Hepatocyte (in vitro differentiated cells): Measurements from ENCODE around the gene CNTNAP2.

Experiments
- EZH2 ChIP-seq: fragments of 200-600 bp; sonication (generic); IDR thresholded peaks from 2 replicates; pipeline ENCODE4 v1.6.1; 2016; ENCODE audit warnings: antibody characterized with exemption, mild to moderate bottlenecking, borderline replicate concordance
- TF ChIP-seq, protein P1 (sequence below): fragments of 200-600 bp; sonication (generic); IDR thresholded peaks from 2 replicates; pipeline ENCODE4 v1.5.1; 2016; ENCODE audit warnings: antibody characterized with exemption, mild to moderate bottlenecking; ENCODE audit not compliant: poor library complexity

DNA sequence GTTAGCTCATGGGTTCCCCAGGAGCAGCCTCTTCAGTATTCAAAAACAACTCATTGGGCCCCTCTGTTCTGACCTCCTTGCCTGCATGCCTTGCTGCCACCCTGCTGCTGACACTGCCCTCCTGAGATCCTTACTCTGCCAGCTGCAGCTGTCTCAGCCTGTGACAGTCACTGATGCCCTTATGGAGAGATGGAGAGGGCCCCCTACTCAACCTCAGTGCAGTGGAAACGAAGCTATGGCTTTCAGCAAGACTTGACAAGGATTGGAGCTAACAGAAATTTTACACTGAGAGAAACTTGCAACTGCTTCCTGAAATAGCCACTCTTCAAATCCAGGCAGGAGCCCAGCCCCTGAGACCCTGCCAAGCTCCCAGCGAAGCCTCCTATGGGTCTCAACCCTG is 1795.7 kb downstream of the CNTNAP2 start:
- TF ChIP-seq, protein P1, sequence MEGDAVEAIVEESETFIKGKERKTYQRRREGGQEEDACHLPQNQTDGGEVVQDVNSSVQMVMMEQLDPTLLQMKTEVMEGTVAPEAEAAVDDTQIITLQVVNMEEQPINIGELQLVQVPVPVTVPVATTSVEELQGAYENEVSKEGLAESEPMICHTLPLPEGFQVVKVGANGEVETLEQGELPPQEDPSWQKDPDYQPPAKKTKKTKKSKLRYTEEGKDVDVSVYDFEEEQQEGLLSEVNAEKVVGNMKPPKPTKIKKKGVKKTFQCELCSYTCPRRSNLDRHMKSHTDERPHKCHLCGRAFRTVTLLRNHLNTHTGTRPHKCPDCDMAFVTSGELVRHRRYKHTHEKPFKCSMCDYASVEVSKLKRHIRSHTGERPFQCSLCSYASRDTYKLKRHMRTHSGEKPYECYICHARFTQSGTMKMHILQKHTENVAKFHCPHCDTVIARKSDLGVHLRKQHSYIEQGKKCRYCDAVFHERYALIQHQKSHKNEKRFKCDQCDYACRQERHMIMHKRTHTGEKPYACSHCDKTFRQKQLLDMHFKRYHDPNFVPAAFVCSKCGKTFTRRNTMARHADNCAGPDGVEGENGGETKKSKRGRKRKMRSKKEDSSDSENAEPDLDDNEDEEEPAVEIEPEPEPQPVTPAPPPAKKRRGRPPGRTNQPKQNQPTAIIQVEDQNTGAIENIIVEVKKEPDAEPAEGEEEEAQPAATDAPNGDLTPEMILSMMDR: no peak
- TF ChIP-seq EZH2: no peak
